ENCODE results near the gene DNMT3B. TPM values are rescaled to one million over a fixed set of nuclear protein-coding genes. Genes with fewer than 3 reads are reported as not detected.

DNMT3B gene
- total RNA-seq, 2 experiments from 2014 or later = 2.9 TPM

DNA sequence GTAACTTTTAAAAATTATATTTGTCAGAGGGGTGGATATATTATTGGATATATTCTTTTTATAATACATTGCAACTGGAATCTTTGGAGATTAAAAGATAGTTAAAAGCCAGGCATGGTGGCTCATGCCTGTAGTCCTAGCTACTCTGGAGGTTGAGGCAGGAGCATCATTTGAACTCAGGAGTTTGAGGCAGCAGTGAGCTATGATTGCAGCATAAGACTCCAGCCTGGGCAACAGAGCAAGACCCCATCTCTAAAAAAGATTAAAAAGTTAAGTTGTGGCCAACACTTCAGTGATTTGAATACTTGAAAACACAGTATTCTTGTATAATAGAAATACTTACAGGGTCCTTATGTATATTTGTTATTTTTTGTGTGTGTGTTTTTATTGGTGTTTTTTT is 72.8 kb downstream of the DNMT3B start:
- POLR2A ChIA-PET = interaction anchor here (1.0 kb wide), 1 partner anchor 39 kb away, joined by 3 read pairs; no protein-coding TSS in a partner anchor
- intact Hi-C loops (cut with micrococcal nuclease) = no loop called here
- no peak overlapping the region for H3K27ac Mint-ChIP-seq
- H3K9me3 Mint-ChIP-seq = no peaks in the 10 kb centered on the region
- peaks cover 66% of the 10 kb centered on the region for H3K36me3 Mint-ChIP-seq (ENCODE audit: low read depth)
- H3K27me3 Mint-ChIP-seq = no peaks in the 10 kb centered on the region
- CTCF ChIA-PET = interaction anchor here (1.3 kb wide), 1 partner anchor 57 kb away, joined by 4 read pairs; no protein-coding TSS in a partner anchor
- ATAC-seq (no peak), DNase-seq (no peak)
- peaks cover 45% of the 10 kb centered on the region for H3K4me1 Mint-ChIP-seq (ENCODE audit: low read depth)
- no peak overlapping the region for H3K4me3 Mint-ChIP-seq
- TF ChIP-seq, protein P1, sequence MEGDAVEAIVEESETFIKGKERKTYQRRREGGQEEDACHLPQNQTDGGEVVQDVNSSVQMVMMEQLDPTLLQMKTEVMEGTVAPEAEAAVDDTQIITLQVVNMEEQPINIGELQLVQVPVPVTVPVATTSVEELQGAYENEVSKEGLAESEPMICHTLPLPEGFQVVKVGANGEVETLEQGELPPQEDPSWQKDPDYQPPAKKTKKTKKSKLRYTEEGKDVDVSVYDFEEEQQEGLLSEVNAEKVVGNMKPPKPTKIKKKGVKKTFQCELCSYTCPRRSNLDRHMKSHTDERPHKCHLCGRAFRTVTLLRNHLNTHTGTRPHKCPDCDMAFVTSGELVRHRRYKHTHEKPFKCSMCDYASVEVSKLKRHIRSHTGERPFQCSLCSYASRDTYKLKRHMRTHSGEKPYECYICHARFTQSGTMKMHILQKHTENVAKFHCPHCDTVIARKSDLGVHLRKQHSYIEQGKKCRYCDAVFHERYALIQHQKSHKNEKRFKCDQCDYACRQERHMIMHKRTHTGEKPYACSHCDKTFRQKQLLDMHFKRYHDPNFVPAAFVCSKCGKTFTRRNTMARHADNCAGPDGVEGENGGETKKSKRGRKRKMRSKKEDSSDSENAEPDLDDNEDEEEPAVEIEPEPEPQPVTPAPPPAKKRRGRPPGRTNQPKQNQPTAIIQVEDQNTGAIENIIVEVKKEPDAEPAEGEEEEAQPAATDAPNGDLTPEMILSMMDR (IDR thresholded peaks at IDR 0.05) = no peak

DNA sequence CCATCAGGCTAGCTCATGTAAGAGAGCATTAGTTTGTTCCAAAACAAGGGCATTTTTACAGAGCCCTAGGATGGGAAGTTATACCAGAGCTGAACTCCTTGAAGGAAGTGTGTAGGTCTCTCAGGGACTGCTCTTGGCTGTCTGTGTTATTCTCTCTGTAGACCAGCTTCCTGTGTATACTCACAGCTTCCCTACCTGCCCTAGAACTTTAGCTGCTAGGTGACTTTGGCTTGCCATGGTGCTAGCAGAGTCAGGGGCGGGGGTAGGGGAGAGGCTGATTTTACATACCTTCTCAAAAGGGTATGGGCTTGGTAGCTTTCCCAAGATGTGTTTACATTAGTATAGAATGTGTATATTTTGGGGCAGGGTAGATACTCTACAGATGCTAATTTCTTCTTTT is 75.0 kb downstream of the DNMT3B start:
- Mint-ChIP-seq H3K27me3 (no peaks in the 10 kb centered on the region), H3K36me3 (ENCODE audit: low read depth) (peaks cover 61% of the 10 kb centered on the region), H3K9me3 (no peaks in the 10 kb centered on the region), H3K27ac (peak overlapping the region; percentile 15), H3K4me3 (no peak overlapping the region), H3K4me1 (ENCODE audit: low read depth) (peaks cover 40% of the 10 kb centered on the region)
- ChIA-PET CTCF (interaction anchor here (1.8 to 2.1 kb wide), 2 partner anchors 45 to 47 kb away, joined by 5 to 9 read pairs; no protein-coding TSS in a partner anchor), POLR2A (interaction anchor here (0.5 to 1.0 kb wide), 2 partner anchors 15 to 19 kb away, joined by 3 read pairs; no protein-coding TSS in a partner anchor)
- TF ChIP-seq, protein P1 (IDR thresholded peaks at IDR 0.05) = no peak
- ATAC-seq (no peak), DNase-seq (no peak)
- intact Hi-C loops (cut with micrococcal nuclease) = no loop called here

DNA sequence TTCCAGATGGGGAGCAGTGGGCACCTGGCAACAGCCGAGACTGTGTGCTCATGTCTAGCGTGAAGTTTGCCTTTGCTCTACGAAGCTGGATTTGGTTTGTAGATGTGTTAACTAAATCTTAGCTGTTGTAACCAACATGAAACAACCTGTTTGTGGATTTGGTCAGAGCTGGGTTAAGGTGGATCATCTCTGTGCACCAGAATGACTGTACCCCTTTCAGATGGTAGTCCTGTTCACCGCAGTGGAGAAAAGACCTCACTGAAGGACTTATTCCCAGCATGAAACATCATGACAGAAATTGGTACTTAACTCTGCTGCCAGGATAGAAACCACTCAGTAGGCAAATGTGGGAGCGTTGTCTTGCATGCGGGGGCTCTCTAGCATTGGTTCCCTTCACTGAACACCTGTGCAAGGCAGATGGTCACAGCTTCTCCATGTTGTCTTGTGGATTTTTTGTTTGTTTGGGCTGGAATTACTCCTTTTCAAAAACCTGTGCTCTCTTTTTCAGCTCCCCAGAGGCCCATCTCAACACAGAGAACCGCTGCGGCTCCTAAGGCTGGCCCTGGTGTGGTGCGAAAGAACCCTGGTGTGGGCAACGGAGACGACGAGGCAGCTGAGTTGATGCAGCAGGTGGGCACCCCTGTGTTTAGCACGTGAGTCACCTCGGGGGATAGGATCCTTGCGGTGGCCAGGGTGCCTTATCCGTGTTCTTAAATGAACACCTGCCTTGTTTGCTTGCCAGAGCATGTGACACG is 77.2 kb downstream of the DNMT3B start:
- ChIA-PET POLR2A (no interaction called here), CTCF (no interaction called here)
- DNase-seq (no peak), ATAC-seq (peak; percentile 24)
- TF ChIP-seq, protein P1 (IDR thresholded peaks at IDR 0.05) = no peak
- no peak overlapping the region for H3K4me3 Mint-ChIP-seq
- peaks cover 60% of the 10 kb centered on the region for H3K36me3 Mint-ChIP-seq (ENCODE audit: low read depth)
- peaks cover 38% of the 10 kb centered on the region for H3K4me1 Mint-ChIP-seq (ENCODE audit: low read depth)
- H3K27me3 Mint-ChIP-seq = no peaks in the 10 kb centered on the region
- no peaks in the 10 kb centered on the region for H3K9me3 Mint-ChIP-seq
- peak overlapping the region; percentile 30 for H3K27ac Mint-ChIP-seq
- intact Hi-C loops (cut with micrococcal nuclease) = no loop called here

DNA sequence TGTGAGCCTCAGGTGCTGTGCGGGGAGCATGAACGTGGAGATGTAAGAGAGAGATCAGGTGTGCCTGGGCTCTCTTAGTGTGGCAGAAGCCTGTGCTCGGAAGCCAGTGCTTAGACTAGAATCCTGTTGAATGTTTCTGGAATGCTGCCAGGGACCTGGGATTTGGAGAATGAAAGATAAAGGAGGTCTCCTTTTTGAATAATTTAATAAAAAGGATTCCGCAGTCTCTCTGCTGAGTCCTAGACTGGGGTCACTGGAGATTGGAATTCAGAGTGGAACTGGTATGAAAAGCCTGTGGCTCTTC is 77.7 kb downstream of the DNMT3B start:
- intact Hi-C loops (cut with micrococcal nuclease) = no loop called here
- ATAC-seq = no peak
- no peaks in the 10 kb centered on the region for H3K9me3 Mint-ChIP-seq
- ChIA-PET POLR2A (interaction anchor here (0.6 kb wide), 1 partner anchor 22 kb away, joined by 3 read pairs; no protein-coding TSS in a partner anchor), CTCF (no interaction called here)
- H3K27me3 Mint-ChIP-seq = no peaks in the 10 kb centered on the region
- no peak for DNase-seq
- no peak overlapping the region for H3K4me3 Mint-ChIP-seq
- H3K27ac Mint-ChIP-seq = peak overlapping the region; percentile 2
- H3K4me1 Mint-ChIP-seq (ENCODE audit: low read depth) = peaks cover 41% of the 10 kb centered on the region
- H3K36me3 Mint-ChIP-seq (ENCODE audit: low read depth) = peaks cover 62% of the 10 kb centered on the region
- TF ChIP-seq, protein P1 (IDR thresholded peaks at IDR 0.05) = no peak

DNA sequence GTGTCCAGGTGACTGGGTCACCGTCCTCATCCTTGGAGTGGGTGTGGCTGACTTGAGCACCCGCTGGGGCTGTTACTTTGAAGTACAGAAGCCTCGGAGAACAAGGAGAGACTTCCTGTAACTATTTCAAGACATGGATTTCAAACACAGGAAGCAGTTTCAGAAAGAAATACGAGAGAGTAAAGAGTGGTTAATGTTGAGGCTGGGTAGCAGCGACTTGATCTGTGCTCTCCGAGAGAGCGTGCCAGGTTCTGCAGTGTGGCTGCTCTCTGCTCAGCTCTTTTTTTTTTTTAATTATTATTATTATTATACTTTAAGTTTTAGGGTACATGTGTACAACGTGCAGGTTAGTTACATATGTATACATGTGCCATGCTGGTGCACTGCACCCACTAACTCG is 79.0 kb downstream of the DNMT3B start:
- DNase-seq = no peak
- intact Hi-C loops (cut with micrococcal nuclease) = no loop called here
- TF ChIP-seq, protein P1 (IDR thresholded peaks at IDR 0.05) = no peak
- peaks cover 65% of the 10 kb centered on the region for H3K36me3 Mint-ChIP-seq (ENCODE audit: low read depth)
- no peak for ATAC-seq
- no peaks in the 10 kb centered on the region for H3K27me3 Mint-ChIP-seq
- H3K4me1 Mint-ChIP-seq (ENCODE audit: low read depth) = peaks cover 41% of the 10 kb centered on the region
- POLR2A ChIA-PET = no interaction called here
- no peaks in the 10 kb centered on the region for H3K9me3 Mint-ChIP-seq
- CTCF ChIA-PET = no interaction called here
- H3K27ac Mint-ChIP-seq = peak overlapping the region; percentile 53
- H3K4me3 Mint-ChIP-seq = no peak overlapping the region

Data from activated CD8-positive, alpha-beta T cell treated with anti-CD3 and anti-CD28 coated beads for 36 hours (primary cell).